Coronary artery (tissue), 2 donors: ENCODE results near the gene CCDC192.

Source experiments
- DNase-seq: peaks from one replicate; pipeline ENCODE4 v3.0.0-alpha.2; 2017; ENCODE audit warnings: low spot score
- H3K27ac ChIP-seq, 2 donors: fragments of 200-600 bp; sonication (generic); one replicate each; pipeline ENCODE4 v1.5.1; 2016 to 2019
- H3K4me3 ChIP-seq: fragments of 200-600 bp; sonication (generic); 2 replicates; pipeline ENCODE4 v1.5.1; 2016; ENCODE audit warnings: mild to moderate bottlenecking, moderate library complexity
- TF ChIP-seq, protein P1 (sequence below): fragments of 200-600 bp; sonication (generic); IDR thresholded peaks from one replicate; pipeline ENCODE4 v1.5.1; 2019; ENCODE audit warnings: antibody characterized with exemption

The CCDC192 gene

DNA sequence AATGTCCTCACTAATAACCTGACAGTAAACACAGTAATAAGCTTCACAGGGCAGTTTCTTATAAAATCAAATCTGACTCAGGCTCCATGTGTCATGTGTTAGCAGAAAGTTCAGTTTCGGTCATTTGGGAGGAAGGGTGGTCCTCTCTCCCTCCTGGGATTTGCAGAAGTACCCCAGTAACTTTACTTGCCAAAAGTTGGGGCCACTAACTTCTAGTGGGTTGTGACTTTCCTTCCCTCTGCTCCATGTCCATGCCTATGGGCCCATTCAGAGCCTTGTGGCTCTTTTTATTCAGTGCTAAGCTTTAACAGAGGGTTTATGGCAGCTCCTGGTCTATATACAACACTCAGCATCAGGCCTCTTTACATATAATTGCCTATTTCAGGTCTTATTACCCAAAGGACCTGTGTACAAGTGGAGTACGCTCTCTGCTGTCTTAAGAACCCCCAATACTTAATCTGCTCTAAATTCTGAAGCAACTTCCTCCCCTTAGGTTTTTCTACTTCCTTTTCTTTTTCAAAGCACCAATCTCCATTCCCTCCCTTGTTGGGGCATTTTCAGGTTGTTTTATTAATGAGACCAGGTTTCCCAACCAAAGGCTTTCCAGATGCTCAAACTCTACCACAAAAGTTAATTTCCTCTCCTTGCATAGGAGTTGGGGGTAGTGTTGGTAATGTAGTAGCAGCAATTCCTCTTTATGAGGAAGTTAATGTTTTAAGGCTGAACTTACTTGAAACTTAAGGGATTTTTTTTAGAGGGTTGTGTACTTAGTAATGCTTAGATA is 107.7 kb downstream of the CCDC192 start:
- Histone ChIP-seq H3K27ac (no peak overlapping the region), H3K4me3 (no peak overlapping the region)
- TF ChIP-seq, protein P1, sequence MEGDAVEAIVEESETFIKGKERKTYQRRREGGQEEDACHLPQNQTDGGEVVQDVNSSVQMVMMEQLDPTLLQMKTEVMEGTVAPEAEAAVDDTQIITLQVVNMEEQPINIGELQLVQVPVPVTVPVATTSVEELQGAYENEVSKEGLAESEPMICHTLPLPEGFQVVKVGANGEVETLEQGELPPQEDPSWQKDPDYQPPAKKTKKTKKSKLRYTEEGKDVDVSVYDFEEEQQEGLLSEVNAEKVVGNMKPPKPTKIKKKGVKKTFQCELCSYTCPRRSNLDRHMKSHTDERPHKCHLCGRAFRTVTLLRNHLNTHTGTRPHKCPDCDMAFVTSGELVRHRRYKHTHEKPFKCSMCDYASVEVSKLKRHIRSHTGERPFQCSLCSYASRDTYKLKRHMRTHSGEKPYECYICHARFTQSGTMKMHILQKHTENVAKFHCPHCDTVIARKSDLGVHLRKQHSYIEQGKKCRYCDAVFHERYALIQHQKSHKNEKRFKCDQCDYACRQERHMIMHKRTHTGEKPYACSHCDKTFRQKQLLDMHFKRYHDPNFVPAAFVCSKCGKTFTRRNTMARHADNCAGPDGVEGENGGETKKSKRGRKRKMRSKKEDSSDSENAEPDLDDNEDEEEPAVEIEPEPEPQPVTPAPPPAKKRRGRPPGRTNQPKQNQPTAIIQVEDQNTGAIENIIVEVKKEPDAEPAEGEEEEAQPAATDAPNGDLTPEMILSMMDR = no peak
- DNase-seq = no peak

DNA sequence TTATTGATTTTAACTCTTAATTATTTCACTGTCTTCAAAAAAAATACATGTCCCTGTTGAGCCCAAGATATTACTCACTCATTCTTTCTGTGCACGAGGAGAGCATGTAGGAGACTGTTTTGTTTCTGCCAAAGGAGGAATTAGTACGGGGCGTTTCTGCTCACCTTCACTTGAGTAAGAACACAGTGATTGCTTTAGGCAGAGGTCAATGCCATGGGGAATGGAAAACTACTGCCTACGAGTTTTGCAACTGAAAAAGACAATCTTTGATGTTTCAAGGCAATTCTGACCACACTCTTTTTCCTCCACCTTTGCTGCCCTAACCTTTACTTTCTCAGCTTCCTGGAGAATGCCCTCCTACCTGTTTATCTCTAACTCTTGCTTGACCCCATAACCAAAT is 109.4 kb downstream of the CCDC192 start:
- DNase-seq = no peak
- no peak overlapping the region for H3K4me3 ChIP-seq
- H3K27ac ChIP-seq = no peak overlapping the region
- TF ChIP-seq, protein P1 = no peak

DNA sequence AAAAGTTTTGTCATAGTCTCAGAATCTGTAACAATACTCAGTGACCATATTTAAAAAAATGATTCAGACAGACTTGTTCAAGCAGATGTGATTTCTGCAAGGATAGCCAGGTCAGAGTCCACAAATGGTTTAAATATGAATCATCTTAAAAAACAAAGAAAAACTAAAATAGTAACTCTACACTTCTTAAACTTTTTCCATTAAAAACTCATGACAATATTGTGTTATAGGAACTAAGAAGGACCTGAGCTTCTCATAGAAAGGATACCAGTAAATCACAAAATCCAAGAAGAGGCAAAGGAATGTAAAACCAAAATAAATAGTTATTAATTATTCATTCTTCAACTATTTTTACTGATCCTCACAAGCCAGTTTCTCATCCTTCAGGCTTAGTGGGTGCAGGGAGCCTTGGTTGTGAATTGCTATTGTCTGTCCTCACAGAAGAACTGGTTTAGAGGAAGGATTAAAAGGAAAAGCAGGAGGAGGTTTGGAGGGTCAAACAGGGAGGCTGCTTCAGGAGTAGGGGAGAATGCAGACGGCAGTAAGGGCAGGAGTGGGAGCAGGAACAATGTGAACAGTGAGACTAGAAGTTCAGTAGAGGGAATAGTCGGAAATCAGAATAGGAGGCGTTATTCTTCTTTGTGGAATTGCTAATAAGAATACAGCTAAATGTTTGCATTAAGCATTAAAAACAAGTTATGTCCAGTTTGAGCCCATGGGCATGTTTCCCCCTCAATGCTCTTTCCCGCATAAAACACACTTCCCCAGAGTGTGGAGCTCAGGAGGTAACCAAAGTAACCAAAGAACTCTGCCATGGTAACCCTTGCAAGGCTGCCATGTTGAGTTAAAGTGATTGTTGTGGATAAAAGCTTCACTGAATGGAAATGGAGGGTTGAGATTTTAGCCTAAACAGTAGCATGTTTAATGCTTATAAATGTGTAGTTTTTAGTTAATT is 110.7 kb downstream of the CCDC192 start:
- H3K27ac ChIP-seq = no peak overlapping the region
- no peak overlapping the region for H3K4me3 ChIP-seq
- TF ChIP-seq, protein P1 = no peak
- DNase-seq = no peak

DNA sequence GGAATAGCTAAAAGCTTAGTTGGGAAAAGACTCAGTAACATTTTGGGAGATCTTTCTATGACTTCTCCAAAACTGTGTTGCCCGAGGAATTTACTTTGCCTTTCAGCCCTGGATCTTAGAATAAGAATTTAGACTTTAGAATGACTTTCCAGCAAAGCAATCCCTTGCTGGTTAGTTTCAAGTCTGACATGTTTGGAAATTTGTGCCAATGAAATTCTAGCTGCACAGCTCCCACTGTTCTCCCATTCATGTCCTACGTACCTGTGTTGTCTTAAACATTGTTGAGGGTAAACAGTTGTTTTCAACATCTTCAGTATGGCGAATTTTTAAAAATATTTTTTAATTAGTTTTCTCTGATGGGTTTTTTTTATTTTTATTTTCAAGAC is 111.4 kb downstream of the CCDC192 start:
- TF ChIP-seq, protein P1 = no peak
- Histone ChIP-seq H3K4me3 (no peak overlapping the region), H3K27ac (no peak overlapping the region)
- no peak for DNase-seq

DNA sequence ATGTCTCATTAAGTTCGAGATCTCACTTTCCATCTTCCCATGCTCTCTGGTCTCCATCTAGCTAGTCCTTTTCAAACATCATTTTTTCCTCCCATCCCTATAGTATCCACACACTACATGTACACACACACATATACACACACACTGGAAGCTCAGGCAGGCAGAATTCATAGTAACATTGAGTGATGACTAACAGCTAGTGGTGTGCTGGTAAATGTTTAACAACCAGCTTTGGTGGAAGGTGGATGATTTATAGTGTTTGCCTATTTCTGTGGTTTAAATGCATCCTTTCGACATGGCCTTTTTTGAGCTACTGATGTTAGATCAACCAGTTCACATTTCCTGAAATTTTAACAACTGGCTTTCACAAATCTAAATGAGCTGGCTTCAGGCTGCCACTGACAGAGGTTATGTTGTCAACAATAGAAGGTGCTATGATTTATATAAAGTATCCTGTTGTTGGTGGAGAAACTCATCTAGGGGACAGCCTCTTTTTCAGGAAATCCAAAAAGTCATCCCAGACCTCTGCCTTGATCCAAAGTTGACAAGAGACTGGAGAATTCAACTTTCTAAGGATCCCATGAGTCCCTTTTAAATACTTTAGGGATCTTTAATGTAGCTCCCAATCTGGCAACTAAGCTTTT is 117.8 kb downstream of the CCDC192 start:
- TF ChIP-seq, protein P1 = no peak
- no peak overlapping the region for H3K4me3 ChIP-seq
- DNase-seq = no peak
- no peak overlapping the region for H3K27ac ChIP-seq

DNA sequence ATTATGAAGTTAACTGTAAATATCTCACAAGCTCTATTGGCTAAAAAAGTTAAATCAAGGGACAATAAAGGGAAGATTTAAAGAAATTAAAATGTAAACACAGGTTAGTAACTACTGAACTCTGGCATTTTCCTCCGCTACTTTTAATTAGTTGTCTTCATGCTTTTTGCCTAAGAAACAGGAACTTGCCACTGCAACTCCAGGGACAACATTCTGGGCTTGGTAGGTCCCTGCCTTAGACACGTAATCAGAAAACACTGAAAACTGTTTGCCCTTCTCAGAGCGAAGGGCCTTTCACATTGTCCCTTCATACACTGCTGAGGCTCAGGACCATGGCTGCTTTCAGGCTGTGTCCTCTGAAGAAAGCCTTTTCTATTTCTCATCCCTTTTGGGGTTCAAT is 118.7 kb downstream of the CCDC192 start:
- TF ChIP-seq, protein P1 = no peak
- Histone ChIP-seq H3K27ac (no peak overlapping the region), H3K4me3 (no peak overlapping the region)
- DNase-seq = no peak
